ENCODE results near the gene RAD51B.

GRCh38 chr14:68668531-68668930, 849.0 kb downstream of the RAD51B start:
- TF ChIP-seq CTCF (IDR thresholded peaks at IDR 0.05) (no peak), POLR2A (IDR thresholded peaks at IDR 0.05) (no peak)
